Measurements from ENCODE around the gene MAP3K1.

Gene MAP3K1

DNA sequence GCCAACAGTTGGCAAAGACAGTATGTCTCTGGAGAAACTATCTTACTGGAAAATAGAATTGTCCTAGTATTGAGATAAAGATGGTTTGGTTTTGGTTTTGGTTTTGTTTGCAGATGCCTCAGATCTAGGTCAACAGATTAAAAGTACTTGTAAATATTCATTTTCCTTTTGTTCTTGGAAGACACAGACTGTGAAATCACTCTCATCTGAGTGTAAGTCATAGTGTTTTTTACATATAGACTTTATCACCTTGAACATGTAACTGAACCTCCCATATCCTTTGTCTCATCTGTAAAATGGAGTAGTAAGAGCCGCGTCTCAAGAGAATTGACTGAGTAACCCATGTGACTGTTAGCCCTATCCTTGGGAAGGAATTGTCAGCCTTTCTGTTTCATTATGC is 34.3 kb downstream of the MAP3K1 start:
- Histone ChIP-seq H3K14ac (ENCODE audit: low read length) (no peak overlapping the region), H2BK12ac (ENCODE audit: low read length) (no peak overlapping the region), H3K4me2 (ENCODE audit: insufficient read depth, low read length, poor library complexity, severe bottlenecking) (no peak overlapping the region), H2AFZ (ENCODE audit: low read length) (no peak overlapping the region), H2AK5ac (ENCODE audit: low read depth, low read length) (no peak overlapping the region), H3K23ac (ENCODE audit: low read depth, low read length, poor library complexity) (no peak overlapping the region), H3K4me1 (ENCODE audit: control insufficient read depth in 2 of 2, insufficient read depth in 1 of 2, low read depth in 1 of 2, low read length in 2 of 2) (peaks cover 0 to 5% of the 10 kb centered on the region in 2 donors), H3K36me3 (replicated peaks in 1 of 2; ENCODE audit: control insufficient read depth in 2 of 2, insufficient read depth in 2 of 2, low read length in 2 of 2) (no peaks in the 10 kb centered on the region), H3K9ac (ENCODE audit: low read depth, low read length, poor library complexity) (no peak overlapping the region), H3K9me3 (replicated peaks in 1 of 2; ENCODE audit: control insufficient read depth in 2 of 2, insufficient read depth in 1 of 2, low read depth in 1 of 2, low read length in 2 of 2) (no peaks in the 10 kb centered on the region), H2BK15ac (ENCODE audit: low read length) (no peak overlapping the region), H3K4me3 (ENCODE audit: low read length in 2 of 2) (no peak overlapping the region), H2BK5ac (ENCODE audit: low read length) (no peak overlapping the region), H2BK120ac (ENCODE audit: low read depth, low read length) (no peak overlapping the region), H3K4ac (ENCODE audit: low read length) (no peak overlapping the region), H3K27me3 (ENCODE audit: control insufficient read depth in 3 of 3, insufficient read depth in 3 of 3, low read depth in 1 of 3, low read length in 3 of 3) (no peaks in the 10 kb centered on the region), H4K91ac (ENCODE audit: low read depth, low read length, poor library complexity) (no peak overlapping the region), H3K79me1 (ENCODE audit: low read depth, low read length) (peaks cover 4% of the 10 kb centered on the region), H3K18ac (ENCODE audit: low read length) (no peak overlapping the region), H4K8ac (ENCODE audit: low read depth, low read length) (no peak overlapping the region), H3K27ac (replicated peaks; ENCODE audit: low read length) (no peak overlapping the region)
- DNase-seq (ENCODE audit: low spot score) = no peak
- no CpG with 5 or more reads among the region's 2 CpGs for WGBS, 2 donors (ENCODE audit: extremely low coverage in 2 of 2, insufficient read length in 2 of 2, insufficient replicate concordance in 1 of 2)

DNA sequence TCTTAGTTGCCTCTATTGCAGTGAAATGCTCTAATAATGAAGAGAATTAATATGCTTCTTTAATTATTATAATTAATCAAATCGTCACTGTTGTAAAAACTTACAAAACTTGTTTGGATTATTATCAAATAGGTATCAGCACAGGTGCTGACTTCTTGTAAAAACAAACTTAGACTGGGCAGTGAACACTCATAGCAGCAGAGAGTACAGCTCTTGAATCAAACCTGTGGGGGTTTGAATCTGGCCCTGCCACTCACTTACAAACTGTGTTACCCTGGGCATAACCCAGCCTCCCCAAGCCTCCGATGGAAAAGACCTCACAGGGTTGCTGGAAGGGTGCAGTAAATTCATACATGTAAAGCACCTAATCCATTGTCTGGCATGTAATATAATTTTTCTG is 35.1 kb downstream of the MAP3K1 start:
- H3K9ac ChIP-seq (ENCODE audit: low read depth, low read length, poor library complexity) = no peak overlapping the region
- H3K4ac ChIP-seq (ENCODE audit: low read length) = no peak overlapping the region
- H3K18ac ChIP-seq (ENCODE audit: low read length) = no peak overlapping the region
- H3K27me3 ChIP-seq (ENCODE audit: control insufficient read depth in 3 of 3, insufficient read depth in 3 of 3, low read depth in 1 of 3, low read length in 3 of 3) = no peaks in the 10 kb centered on the region
- H3K79me1 ChIP-seq (ENCODE audit: low read depth, low read length) = peaks cover 2% of the 10 kb centered on the region
- no peak overlapping the region for H2BK15ac ChIP-seq (ENCODE audit: low read length)
- no peak overlapping the region for H3K27ac ChIP-seq (replicated peaks; ENCODE audit: low read length)
- no peak overlapping the region for H2BK5ac ChIP-seq (ENCODE audit: low read length)
- no peak overlapping the region for H2BK120ac ChIP-seq (ENCODE audit: low read depth, low read length)
- H4K8ac ChIP-seq (ENCODE audit: low read depth, low read length) = no peak overlapping the region
- H4K91ac ChIP-seq (ENCODE audit: low read depth, low read length, poor library complexity) = no peak overlapping the region
- peaks cover 0 to 3% of the 10 kb centered on the region in 2 donors for H3K4me1 ChIP-seq (ENCODE audit: control insufficient read depth in 2 of 2, insufficient read depth in 1 of 2, low read depth in 1 of 2, low read length in 2 of 2)
- no peak overlapping the region for H3K14ac ChIP-seq (ENCODE audit: low read length)
- no peak overlapping the region for H2BK12ac ChIP-seq (ENCODE audit: low read length)
- no peak for DNase-seq (ENCODE audit: low spot score)
- no peak overlapping the region for H3K4me2 ChIP-seq (ENCODE audit: insufficient read depth, low read length, poor library complexity, severe bottlenecking)
- no peak overlapping the region for H3K4me3 ChIP-seq (ENCODE audit: low read length in 2 of 2)
- WGBS, 2 donors (ENCODE audit: extremely low coverage in 2 of 2, insufficient read length in 2 of 2, insufficient replicate concordance in 1 of 2) = no CpG with 5 or more reads among the region's 2 CpGs
- no peak overlapping the region for H3K23ac ChIP-seq (ENCODE audit: low read depth, low read length, poor library complexity)
- H2AK5ac ChIP-seq (ENCODE audit: low read depth, low read length) = no peak overlapping the region
- H3K36me3 ChIP-seq (replicated peaks in 1 of 2; ENCODE audit: control insufficient read depth in 2 of 2, insufficient read depth in 2 of 2, low read length in 2 of 2) = no peaks in the 10 kb centered on the region
- H3K9me3 ChIP-seq (replicated peaks in 1 of 2; ENCODE audit: control insufficient read depth in 2 of 2, insufficient read depth in 1 of 2, low read depth in 1 of 2, low read length in 2 of 2) = no peaks in the 10 kb centered on the region
- H2AFZ ChIP-seq (ENCODE audit: low read length) = no peak overlapping the region

DNA sequence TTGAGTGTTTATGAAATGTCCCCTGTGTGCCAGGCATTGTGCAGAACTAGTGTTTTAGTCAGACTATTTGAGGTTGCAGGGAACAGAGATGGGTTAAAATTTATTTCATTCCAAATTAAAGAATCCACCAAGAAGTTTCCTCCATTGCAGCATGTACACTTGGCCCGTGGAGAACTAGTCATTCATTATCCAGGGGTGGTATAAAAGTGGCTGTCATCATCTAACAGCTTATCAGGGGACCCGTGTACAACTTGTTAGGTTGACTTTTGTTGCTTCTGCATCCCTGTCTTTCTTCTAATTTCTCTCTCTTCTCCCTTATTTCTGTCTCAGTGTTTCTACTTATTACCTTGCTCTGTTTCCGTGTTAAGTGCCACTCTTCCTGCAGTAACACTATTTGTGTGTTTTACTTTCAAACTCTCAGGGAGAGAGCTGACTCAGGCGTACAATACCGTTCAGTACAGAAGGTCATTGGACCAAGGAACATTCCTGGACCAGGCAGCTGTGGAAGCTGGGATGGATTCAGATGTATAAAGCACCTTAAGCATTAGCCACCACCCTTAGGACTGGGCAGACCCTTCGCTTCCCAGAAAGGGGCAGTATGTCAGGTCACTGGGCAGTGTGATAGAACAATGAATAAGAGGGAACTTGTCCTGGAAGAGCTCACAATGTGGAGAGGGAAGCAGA is 36.1 kb downstream of the MAP3K1 start:
- H3K14ac ChIP-seq (ENCODE audit: low read length) = no peak overlapping the region
- H3K4ac ChIP-seq (ENCODE audit: low read length) = no peak overlapping the region
- H3K18ac ChIP-seq (ENCODE audit: low read length) = no peak overlapping the region
- DNase-seq (ENCODE audit: low spot score) = no peak
- H2AK5ac ChIP-seq (ENCODE audit: low read depth, low read length) = no peak overlapping the region
- H4K8ac ChIP-seq (ENCODE audit: low read depth, low read length) = no peak overlapping the region
- no peak overlapping the region for H3K27ac ChIP-seq (replicated peaks; ENCODE audit: low read length)
- no peak overlapping the region for H3K23ac ChIP-seq (ENCODE audit: low read depth, low read length, poor library complexity)
- no peaks in the 10 kb centered on the region for H3K9me3 ChIP-seq (replicated peaks in 1 of 2; ENCODE audit: control insufficient read depth in 2 of 2, insufficient read depth in 1 of 2, low read depth in 1 of 2, low read length in 2 of 2)
- H2BK120ac ChIP-seq (ENCODE audit: low read depth, low read length) = no peak overlapping the region
- no CpG with 5 or more reads among the region's 6 CpGs for whole genome bisulfite sequencing, 2 donors (ENCODE audit: extremely low coverage in 2 of 2, insufficient read length in 2 of 2, insufficient replicate concordance in 1 of 2)
- H3K79me1 ChIP-seq (ENCODE audit: low read depth, low read length) = peaks cover 2% of the 10 kb centered on the region
- no peaks in the 10 kb centered on the region for H3K36me3 ChIP-seq (replicated peaks in 1 of 2; ENCODE audit: control insufficient read depth in 2 of 2, insufficient read depth in 2 of 2, low read length in 2 of 2)
- no peak overlapping the region for H2BK12ac ChIP-seq (ENCODE audit: low read length)
- no peak overlapping the region for H3K9ac ChIP-seq (ENCODE audit: low read depth, low read length, poor library complexity)
- H2BK15ac ChIP-seq (ENCODE audit: low read length) = no peak overlapping the region
- H3K4me2 ChIP-seq (ENCODE audit: insufficient read depth, low read length, poor library complexity, severe bottlenecking) = no peak overlapping the region
- H3K4me3 ChIP-seq (ENCODE audit: low read length in 2 of 2) = no peak overlapping the region
- no peak overlapping the region for H4K91ac ChIP-seq (ENCODE audit: low read depth, low read length, poor library complexity)
- peaks cover 0 to 3% of the 10 kb centered on the region in 2 donors for H3K4me1 ChIP-seq (ENCODE audit: control insufficient read depth in 2 of 2, insufficient read depth in 1 of 2, low read depth in 1 of 2, low read length in 2 of 2)
- no peak overlapping the region for H2AFZ ChIP-seq (ENCODE audit: low read length)
- no peak overlapping the region for H2BK5ac ChIP-seq (ENCODE audit: low read length)
- no peaks in the 10 kb centered on the region for H3K27me3 ChIP-seq (ENCODE audit: control insufficient read depth in 3 of 3, insufficient read depth in 3 of 3, low read depth in 1 of 3, low read length in 3 of 3)

- H3K4me3 ChIP-seq (ENCODE audit: low read length in 2 of 2) = no peak overlapping the region
- DNase-seq (ENCODE audit: low spot score) = no peak
- WGBS, 2 donors (ENCODE audit: extremely low coverage in 2 of 2, insufficient read length in 2 of 2, insufficient replicate concordance in 1 of 2) = no CpG with 5 or more reads among the region's 3 CpGs
- no peak overlapping the region for H3K4me2 ChIP-seq (ENCODE audit: insufficient read depth, low read length, poor library complexity, severe bottlenecking)
- H2AK5ac ChIP-seq (ENCODE audit: low read depth, low read length) = no peak overlapping the region
- H3K79me1 ChIP-seq (ENCODE audit: low read depth, low read length) = peaks cover 2% of the 10 kb centered on the region
- no peak overlapping the region for H2AFZ ChIP-seq (ENCODE audit: low read length)
- no peak overlapping the region for H4K91ac ChIP-seq (ENCODE audit: low read depth, low read length, poor library complexity)
- no peaks in the 10 kb centered on the region for H3K9me3 ChIP-seq (replicated peaks in 1 of 2; ENCODE audit: control insufficient read depth in 2 of 2, insufficient read depth in 1 of 2, low read depth in 1 of 2, low read length in 2 of 2)
- H3K23ac ChIP-seq (ENCODE audit: low read depth, low read length, poor library complexity) = no peak overlapping the region
- H2BK5ac ChIP-seq (ENCODE audit: low read length) = no peak overlapping the region
- no peak overlapping the region for H3K14ac ChIP-seq (ENCODE audit: low read length)
- no peaks in the 10 kb centered on the region for H3K27me3 ChIP-seq (ENCODE audit: control insufficient read depth in 3 of 3, insufficient read depth in 3 of 3, low read depth in 1 of 3, low read length in 3 of 3)
- H4K8ac ChIP-seq (ENCODE audit: low read depth, low read length) = no peak overlapping the region
- no peaks in the 10 kb centered on the region for H3K36me3 ChIP-seq (replicated peaks in 1 of 2; ENCODE audit: control insufficient read depth in 2 of 2, insufficient read depth in 2 of 2, low read length in 2 of 2)
- peaks cover 0 to 3% of the 10 kb centered on the region in 2 donors for H3K4me1 ChIP-seq (ENCODE audit: control insufficient read depth in 2 of 2, insufficient read depth in 1 of 2, low read depth in 1 of 2, low read length in 2 of 2)
- H3K9ac ChIP-seq (ENCODE audit: low read depth, low read length, poor library complexity) = no peak overlapping the region
- no peak overlapping the region for H3K27ac ChIP-seq (replicated peaks; ENCODE audit: low read length)
- no peak overlapping the region for H2BK15ac ChIP-seq (ENCODE audit: low read length)
- H3K4ac ChIP-seq (ENCODE audit: low read length) = no peak overlapping the region
- H2BK12ac ChIP-seq (ENCODE audit: low read length) = no peak overlapping the region
- H3K18ac ChIP-seq (ENCODE audit: low read length) = no peak overlapping the region
- H2BK120ac ChIP-seq (ENCODE audit: low read depth, low read length) = no peak overlapping the region
Measured at GRCh38 chr5:56852228-56853000, 37.1 kb downstream of the MAP3K1 start.

All from neuronal stem cell (in vitro differentiated cells).